ENCODE measurements around the gene KDM6B.

Gene KDM6B

DNA sequence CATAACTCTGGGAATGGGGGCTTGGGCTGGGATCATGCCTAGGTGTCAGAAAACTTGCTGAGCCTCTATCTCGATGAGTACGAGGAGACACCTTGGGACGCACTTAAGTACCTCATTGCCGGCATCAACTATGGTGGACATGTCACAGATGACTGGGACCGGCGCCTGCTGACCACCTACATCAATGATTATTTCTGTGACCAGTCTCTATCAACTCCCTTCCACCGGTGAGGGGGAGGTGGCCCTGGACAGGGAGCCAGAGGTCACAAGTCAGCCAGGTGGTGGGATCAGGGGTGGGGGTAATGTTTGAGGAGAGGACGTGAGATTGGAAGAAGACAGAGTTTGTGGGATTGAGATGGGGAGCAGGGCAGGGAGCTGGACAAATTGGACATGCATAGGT, 3.4 kb upstream of the KDM6B start:
- DNase-seq (no peak), ATAC-seq (replicated peaks) (no peak)
- Mint-ChIP-seq H3K36me3 (ENCODE audit: insufficient read depth) (peaks cover 25% of the 10 kb centered on the region), H3K27ac (no peak overlapping the region), H3K27me3 (peaks cover 18 to 56% of the 10 kb centered on the region in 2 donors), H3K4me3 (no peak overlapping the region), H3K4me1 (ENCODE audit: low read depth in 2 of 2) (peaks cover 14 to 15% of the 10 kb centered on the region in 2 donors), H3K9me3 (no peaks in the 10 kb centered on the region)

DNA sequence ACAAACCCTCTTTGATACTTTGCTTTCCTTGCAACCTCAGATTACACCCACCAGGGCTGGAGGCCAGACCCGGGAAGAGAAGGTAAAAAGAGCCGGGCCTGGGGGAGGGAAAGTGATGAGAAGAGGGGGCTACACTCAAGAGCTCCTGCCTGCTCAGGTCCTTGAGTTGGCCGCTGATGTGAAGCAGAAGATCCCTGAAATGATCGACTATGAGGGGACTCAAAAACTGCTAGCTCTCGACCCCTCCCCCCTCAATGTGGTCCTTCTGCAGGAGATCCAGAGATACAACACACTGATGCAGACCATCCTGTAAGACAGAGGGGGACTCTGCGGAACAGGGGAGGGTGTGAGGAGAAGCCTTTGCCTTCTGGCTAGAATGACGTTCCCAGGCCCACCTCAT, 2.8 kb upstream of the KDM6B start:
- DNase-seq: no peak
- Mint-ChIP-seq H3K36me3 (ENCODE audit: insufficient read depth) (peaks cover 31% of the 10 kb centered on the region), H3K9me3 (no peaks in the 10 kb centered on the region), H3K27ac (no peak overlapping the region), H3K4me1 (ENCODE audit: low read depth in 2 of 2) (peaks cover 18 to 19% of the 10 kb centered on the region in 2 donors), H3K4me3 (no peak overlapping the region), H3K27me3 (peaks cover 18 to 56% of the 10 kb centered on the region in 2 donors)
- ATAC-seq (replicated peaks): no peak

DNA sequence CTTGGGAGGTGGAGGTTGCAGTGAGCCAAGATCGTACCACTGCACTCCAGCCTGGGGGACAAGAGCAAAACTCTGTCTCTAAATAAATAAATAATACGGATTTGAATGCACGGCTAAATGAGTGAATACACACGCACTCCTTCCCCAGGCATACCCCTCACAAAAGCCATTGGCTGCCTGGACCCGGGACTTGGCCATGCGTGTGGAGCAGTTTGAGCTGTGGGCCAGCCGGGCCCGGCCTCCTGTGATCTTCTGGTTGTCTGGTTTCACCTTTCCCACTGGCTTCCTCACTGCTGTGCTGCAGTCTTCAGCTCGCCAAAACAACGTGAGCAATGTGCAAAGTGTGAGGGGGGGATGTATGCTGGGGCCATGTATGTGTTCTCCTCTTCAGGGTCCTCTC, 1.6 kb upstream of the KDM6B start:
- no peak overlapping the region for H3K27ac Mint-ChIP-seq
- H3K27me3 Mint-ChIP-seq: peaks cover 12 to 47% of the 10 kb centered on the region in 2 donors
- peaks cover 30 to 31% of the 10 kb centered on the region in 2 donors for H3K4me1 Mint-ChIP-seq (ENCODE audit: low read depth in 2 of 2)
- H3K9me3 Mint-ChIP-seq: no peaks in the 10 kb centered on the region
- DNase-seq: no peak
- H3K36me3 Mint-ChIP-seq (ENCODE audit: insufficient read depth): peaks cover 40% of the 10 kb centered on the region
- no peak for ATAC-seq (replicated peaks)
- H3K4me3 Mint-ChIP-seq: no peak overlapping the region

DNA sequence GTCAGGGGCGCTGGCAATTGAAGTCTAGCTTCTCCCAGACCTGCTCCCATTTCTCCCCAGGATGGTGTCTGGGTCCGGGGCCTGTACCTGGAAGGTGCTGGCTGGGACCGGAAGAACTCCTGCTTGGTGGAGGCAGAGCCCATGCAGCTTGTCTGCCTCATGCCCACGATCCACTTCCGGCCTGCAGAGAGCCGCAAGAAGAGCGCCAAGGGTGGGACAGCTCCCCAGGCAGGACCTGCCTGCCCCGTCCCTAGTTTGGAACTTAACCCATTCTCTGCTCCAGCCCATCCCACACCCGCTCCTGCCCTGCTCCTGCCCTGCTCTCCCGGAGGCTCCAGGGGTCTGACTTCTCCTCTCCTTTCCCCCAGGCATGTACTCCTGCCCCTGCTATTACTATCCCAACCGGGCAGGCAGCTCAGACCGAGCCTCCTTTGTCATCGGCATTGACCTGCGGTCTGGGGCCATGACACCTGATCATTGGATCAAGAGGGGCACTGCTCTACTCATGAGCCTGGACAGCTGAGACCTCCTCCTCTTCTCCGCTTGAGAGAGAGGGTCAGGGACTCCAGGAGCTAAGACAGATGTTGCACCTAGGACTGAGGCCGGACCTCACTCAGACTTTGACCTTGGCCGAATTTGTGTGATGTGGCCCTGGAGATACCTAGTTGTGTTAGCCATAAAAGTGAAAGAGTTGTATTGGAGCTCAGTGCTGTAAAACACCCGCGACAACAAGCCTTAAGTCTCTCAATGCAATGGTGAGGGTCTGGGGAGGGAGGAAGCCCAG, 814 bp upstream of the KDM6B start:
- ATAC-seq (replicated peaks): no peak
- no peak for DNase-seq
- Mint-ChIP-seq H3K27me3 (peaks cover 12 to 45% of the 10 kb centered on the region in 2 donors), H3K27ac (peak overlapping the region; percentile 99), H3K9me3 (no peaks in the 10 kb centered on the region), H3K4me1 (ENCODE audit: low read depth in 2 of 2) (peaks cover 34 to 35% of the 10 kb centered on the region in 2 donors), H3K4me3 (peak overlapping the region; percentile 89 to 93), H3K36me3 (ENCODE audit: insufficient read depth) (peaks cover 40% of the 10 kb centered on the region)

DNA sequence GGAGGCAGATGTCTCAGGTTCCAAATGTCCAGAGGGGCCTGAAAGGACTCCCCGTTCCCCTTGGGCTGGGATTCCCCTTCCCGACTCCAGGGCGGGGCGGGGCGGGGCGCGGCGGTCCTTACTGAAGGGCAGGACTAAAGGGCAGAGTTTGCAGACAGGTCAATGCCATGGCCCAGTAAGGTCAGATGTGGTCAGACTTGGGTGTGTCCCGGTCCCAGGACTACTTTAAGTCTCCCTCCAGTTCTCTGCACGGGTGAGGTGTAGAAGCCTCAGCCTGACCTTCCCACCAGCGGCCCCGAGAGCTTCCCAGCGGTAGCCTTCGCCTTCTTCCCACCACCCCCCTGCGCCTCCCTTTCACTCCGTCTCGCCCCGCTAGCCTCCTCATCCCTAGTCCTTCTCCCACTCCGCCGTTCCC, 532 bp downstream of the KDM6B start:
- H3K4me1 Mint-ChIP-seq (ENCODE audit: low read depth in 2 of 2): peaks cover 45% of the 10 kb centered on the region in 2 donors
- H3K9me3 Mint-ChIP-seq: no peaks in the 10 kb centered on the region
- H3K27me3 Mint-ChIP-seq: peaks cover 7 to 37% of the 10 kb centered on the region in 2 donors
- H3K27ac Mint-ChIP-seq: peak overlapping the region; percentile 99
- DNase-seq: no peak
- H3K4me3 Mint-ChIP-seq: peak overlapping the region; percentile 89 to 93
- peaks cover 48% of the 10 kb centered on the region for H3K36me3 Mint-ChIP-seq (ENCODE audit: insufficient read depth)
- peak; percentile 9 for ATAC-seq (replicated peaks)

DNA sequence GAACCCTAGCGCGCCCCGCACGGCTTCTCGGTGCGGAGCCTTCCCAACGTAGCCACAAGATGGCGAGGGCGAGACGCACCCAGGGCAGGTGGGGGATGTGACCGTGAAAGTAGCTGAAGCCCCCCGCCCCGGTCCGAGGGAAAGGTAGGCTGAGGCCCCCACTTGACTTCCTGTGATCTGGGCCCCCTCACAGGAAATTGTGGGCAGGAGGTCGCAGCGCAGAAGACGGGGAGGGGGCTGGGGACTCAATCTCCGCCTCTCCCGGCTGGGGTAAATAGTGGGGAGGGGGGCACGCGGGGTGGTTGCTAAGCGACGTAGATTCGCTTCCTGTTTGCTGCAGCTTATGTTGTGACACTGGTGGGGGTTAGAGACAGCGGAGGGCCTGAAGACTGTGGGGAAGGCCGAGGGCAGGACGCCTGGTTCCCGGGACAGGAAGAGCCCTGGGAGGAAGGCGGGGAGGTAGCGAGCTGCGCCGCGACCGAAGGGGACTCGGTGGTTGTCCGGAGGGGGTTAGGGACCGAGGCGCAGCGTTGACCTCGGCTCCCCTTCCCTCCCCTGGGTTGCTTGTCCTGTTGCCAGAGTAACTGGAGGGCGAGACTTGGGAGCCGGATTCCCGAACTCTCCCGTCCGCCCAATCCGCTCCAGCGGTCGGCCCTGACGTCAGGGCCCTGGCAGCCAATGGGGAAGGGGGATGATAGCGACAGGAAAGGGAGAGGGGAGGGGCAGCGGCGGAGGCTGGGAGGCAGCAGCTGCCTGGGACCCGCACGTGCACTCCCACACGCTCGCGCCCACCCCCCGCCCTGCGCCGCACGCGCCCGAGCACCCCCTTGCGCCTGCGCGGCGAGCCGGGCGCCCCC, 1.2 kb downstream of the KDM6B start:
- Mint-ChIP-seq H3K27me3 (peaks cover 6 to 34% of the 10 kb centered on the region in 2 donors), H3K4me1 (ENCODE audit: low read depth in 2 of 2) (peaks cover 48 to 49% of the 10 kb centered on the region in 2 donors), H3K27ac (peak overlapping the region; percentile 99), H3K4me3 (peak overlapping the region; percentile 89 to 93), H3K9me3 (no peaks in the 10 kb centered on the region), H3K36me3 (ENCODE audit: insufficient read depth) (peaks cover 52% of the 10 kb centered on the region)
- ATAC-seq (replicated peaks) (peak; percentile 60), DNase-seq (peak; percentile 81 to 86 (median 86))

DNA sequence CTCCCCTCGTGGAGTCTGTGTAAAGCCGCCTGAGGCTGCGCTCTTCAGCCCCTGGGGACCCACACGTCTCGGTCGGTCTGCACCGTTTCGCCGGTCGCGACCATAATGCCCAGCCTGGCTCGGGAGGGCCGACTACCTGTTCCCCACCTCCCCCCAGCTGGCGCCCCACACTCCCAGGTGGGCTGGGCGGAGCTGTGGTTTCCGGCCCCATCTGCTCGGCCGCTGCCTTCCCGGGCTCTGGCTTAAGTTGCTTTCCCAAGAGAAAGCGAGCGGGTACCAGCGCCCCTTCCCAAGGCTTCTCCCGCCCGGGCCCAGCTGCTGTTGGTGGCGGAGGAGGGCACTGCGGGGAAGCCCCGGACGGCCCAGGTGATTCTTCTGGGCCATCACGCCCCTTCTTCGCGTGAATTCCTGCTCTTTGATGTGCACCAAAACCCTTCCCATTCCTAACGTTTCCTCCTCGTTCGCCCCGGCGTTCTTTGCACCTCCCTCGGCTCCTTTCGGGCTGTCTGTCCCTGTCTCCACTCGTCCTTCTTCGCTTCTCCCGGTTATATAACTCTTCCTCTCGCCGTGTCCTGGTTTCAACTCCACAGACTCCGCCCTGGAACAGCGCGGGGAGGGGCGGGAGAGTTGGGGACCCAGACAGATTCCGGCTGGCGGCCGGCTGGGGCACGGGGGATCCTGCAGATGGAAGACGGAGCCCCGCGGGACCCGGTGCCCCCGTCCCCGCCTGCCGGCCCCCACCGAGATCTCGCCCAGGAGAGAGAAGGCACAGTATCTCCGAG, 2.0 kb downstream of the KDM6B start:
- no peaks in the 10 kb centered on the region for H3K9me3 Mint-ChIP-seq
- DNase-seq: peak in 1 of 3 experiments; percentile 48
- peak; percentile 17 for ATAC-seq (replicated peaks)
- peak overlapping the region; percentile 89 to 93 for H3K4me3 Mint-ChIP-seq
- H3K27ac Mint-ChIP-seq: peak overlapping the region; percentile 99
- peaks cover 54 to 56% of the 10 kb centered on the region in 2 donors for H3K4me1 Mint-ChIP-seq (ENCODE audit: low read depth in 2 of 2)
- peaks cover 58% of the 10 kb centered on the region for H3K36me3 Mint-ChIP-seq (ENCODE audit: insufficient read depth)
- peaks cover 6 to 26% of the 10 kb centered on the region in 2 donors for H3K27me3 Mint-ChIP-seq

DNA sequence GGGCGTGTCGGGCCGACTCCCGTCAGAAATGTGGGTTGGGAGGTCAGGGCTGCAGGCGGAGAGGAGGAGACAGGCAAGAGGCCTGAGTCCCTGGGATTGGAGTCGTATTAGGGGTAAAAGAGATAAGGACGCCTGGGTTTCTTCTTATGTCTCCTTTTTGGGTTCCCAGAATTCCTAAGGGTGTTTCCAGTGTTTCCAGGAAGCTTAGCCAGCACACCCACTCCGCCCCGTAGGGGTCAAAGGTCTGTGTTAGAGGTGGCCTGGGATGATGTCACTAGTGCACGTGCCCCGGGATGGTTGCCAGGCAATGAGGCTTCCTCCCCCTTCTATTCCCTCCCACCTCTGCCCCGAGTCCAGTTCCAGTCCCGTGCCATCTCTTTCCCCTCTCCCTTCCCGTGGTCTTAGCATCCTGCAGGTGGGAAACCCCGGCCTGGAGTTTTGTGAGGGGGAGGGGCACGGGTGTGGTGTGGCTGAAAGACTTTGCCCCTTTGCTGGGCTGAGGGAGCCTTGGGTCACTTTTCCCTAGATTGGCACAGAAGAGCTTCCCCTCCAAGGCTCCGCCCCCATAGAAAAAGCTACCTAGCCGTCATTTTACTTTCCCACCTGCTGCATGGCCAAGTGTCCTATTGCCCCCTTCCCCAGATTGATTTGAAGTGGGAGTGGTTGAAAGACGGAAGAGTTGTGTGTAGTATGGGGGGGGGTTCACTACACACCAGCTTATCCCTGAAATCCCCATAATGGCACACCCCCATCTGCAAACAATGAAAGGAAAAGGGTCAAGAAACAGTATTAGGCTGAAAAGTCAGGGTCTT, 2.8 kb downstream of the KDM6B start:
- ATAC-seq (replicated peaks): no peak
- Mint-ChIP-seq H3K4me3 (peak overlapping the region; percentile 89 to 93), H3K36me3 (ENCODE audit: insufficient read depth) (peaks cover 66% of the 10 kb centered on the region), H3K4me1 (ENCODE audit: low read depth in 2 of 2) (peaks cover 60 to 62% of the 10 kb centered on the region in 2 donors), H3K9me3 (no peaks in the 10 kb centered on the region), H3K27ac (peak overlapping the region; percentile 99), H3K27me3 (peaks cover 6 to 18% of the 10 kb centered on the region in 2 donors)
- peak in 1 of 3 experiments; percentile 43 for DNase-seq

DNA sequence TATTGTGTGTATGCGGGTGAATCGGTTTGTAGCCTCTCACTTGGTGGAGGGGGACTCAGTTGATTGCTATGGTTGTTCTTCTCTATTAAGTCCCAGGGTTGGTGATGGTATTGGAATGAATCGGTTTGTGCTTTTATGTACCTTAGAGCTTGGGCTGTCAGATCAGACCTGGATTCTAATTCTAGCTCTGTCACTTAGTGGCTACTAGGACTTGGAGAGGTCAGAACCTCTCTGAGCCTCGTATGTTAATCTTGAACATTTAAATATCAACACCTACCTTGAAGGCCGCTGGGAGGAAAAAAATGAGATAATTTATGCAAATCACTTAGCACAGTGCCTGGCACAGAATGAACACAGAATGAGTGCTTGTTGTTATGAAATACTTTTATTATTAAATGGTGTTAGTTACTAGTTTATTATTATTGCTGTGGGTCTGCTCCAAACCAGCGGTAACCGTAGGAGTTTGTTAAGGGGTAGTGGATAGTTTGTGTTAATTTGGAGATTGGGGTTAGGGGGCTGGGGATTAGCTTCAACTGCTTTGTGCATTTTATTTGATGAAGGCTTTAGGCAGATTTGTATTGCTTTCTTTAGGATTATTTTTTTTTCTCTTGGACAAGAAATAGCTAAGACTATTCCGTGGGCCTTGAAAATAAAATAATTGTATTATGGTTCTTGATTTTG, 3.5 kb downstream of the KDM6B start:
- peaks cover 3 to 11% of the 10 kb centered on the region in 2 donors for H3K27me3 Mint-ChIP-seq
- peaks cover 74% of the 10 kb centered on the region for H3K36me3 Mint-ChIP-seq (ENCODE audit: insufficient read depth)
- peak overlapping the region; percentile 99 for H3K27ac Mint-ChIP-seq
- H3K9me3 Mint-ChIP-seq: no peaks in the 10 kb centered on the region
- ATAC-seq (replicated peaks) (no peak), DNase-seq (no peak)
- H3K4me1 Mint-ChIP-seq (ENCODE audit: low read depth in 2 of 2): peaks cover 66 to 69% of the 10 kb centered on the region in 2 donors
- peak overlapping the region; percentile 89 to 93 for H3K4me3 Mint-ChIP-seq

DNA sequence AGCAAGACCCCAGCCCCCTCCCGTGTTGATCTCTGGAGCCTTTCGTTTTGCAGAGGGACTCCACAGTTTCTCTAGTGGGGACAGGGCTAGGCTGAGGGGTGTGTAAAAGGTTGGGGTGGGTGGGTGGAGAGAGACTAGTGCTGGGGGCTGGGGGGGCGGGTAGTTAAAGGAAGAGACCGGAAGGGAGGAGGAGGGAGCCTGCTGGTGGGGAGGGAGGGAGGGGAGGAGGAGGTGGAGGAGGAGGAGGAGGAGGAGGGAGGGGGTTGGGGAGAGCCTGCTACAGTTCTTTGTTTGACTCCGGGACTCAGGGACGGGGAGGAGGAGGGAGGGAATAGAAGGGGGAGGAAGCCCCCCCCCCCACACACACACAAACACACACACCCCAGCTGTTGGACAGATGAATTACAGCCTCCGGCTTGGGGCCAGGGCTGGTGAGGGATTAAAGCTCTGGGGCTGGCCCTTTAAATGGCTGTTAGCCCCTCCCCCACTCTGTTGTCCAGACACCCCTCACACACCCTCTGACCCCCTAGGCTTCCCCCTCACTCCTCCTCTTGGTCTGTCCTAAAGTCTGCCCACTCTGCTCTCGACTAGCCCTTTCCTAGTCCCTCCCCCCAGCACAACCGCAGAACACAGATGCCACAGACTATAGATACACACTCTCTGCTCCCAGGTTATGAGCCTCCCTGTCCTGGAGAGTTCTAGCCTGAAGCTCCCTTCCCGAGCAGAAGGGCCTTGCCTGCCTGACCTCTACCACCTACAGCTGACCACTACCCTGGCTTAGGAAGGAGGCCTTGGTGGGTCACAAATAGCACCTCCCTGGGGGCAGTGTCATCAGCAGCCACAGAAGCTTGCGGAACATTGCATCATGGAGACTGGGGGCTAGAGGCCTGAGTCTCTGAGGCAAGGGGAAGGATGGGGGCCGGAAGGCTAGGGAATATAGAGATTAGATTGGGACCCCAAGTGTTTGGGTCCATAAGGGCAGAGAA, 4.4 kb downstream of the KDM6B start:
- peaks cover 80% of the 10 kb centered on the region for H3K36me3 Mint-ChIP-seq (ENCODE audit: insufficient read depth)
- no peaks in the 10 kb centered on the region for H3K9me3 Mint-ChIP-seq
- H3K4me1 Mint-ChIP-seq (ENCODE audit: low read depth in 2 of 2): peaks cover 72 to 73% of the 10 kb centered on the region in 2 donors
- H3K27ac Mint-ChIP-seq: peak overlapping the region; percentile 99 to 100
- ATAC-seq (replicated peaks) (no peak), DNase-seq (no peak)
- peak overlapping the region; percentile 89 to 93 for H3K4me3 Mint-ChIP-seq
- H3K27me3 Mint-ChIP-seq: peaks cover 0 to 2% of the 10 kb centered on the region in 2 donors

DNA sequence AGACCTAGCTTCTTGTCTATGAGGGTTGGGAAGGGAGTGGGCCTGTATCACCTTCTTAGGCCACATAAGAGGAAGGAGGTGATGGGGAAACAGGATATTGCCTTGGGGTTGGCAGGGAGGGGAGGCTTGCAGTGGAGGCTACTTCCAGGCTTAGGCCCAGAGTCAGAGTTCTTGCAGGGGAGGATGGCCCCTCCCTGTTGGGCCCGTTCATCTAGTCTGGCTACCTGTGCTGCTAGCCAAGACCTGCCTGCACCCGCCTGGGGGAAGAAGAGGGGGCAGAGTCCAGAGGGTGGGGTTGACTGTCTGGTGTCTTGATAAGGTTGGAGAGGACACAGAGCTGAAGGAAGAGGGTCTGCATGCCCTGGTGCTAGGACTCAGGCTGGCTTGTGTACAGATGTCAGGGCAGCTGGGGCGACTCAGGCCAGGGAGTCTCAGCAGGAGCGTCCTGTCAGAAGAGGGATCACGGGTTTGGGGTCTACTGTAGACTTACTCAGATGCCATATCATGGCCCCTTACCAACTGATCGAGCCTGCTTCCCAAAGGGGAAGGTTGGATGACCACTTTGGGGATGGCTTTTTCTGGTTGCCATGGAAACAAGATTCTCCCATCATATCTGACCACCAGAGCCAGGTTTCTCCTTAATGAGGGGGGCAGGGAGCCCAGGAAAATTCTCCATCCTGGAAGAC, 5.3 kb downstream of the KDM6B start:
- Mint-ChIP-seq H3K36me3 (ENCODE audit: insufficient read depth) (peaks cover 80% of the 10 kb centered on the region), H3K27me3 (no peaks in the 10 kb centered on the region), H3K9me3 (no peaks in the 10 kb centered on the region), H3K4me3 (peak overlapping the region in 1 of 2 donors; percentile 59), H3K27ac (peak overlapping the region; percentile 60 to 100), H3K4me1 (ENCODE audit: low read depth in 2 of 2) (peaks cover 76% of the 10 kb centered on the region in 2 donors)
- DNase-seq (no peak), ATAC-seq (replicated peaks) (no peak)
